ENCODE data around the gene MAN1A1.

Gene MAN1A1

DNA sequence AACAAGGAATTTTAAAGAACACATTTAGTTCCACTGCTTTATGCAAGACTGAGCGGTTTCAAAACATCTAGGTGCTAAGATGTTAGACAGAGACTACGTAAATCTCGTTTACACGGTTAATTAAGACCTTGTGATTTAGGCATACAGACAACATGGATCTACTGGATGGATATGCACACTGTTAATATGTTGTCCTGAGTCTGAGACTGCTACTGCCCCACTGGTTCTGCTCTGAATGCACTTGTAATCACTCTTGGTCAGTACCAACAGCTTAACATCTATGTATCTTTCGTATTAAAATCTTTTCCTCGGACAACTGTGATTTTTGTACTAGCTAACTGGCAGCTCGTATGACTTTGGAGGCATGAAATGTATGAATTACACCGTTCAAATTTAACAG lies 3.1 kb downstream of the MAN1A1 start:
- DNase-seq (ENCODE audit: low read depth): no peak

DNA sequence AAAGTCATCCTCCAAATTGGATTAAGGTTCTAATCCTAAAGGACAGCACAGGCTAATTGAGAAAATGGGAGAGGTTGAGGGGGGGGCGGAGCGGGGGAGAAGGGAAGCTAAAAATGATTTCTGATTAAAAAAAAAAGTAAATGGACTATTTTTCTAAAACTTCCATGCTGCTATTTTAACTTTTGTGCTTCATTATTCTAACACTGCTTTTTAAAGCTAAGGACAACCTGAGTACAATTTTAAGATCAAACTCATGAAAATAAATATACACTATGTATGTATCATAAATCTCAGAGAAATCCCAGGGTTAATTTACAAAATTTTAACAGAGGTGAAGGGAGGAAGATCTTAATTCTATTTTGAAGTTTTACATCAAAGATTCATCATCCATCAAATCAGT lies 4.4 kb downstream of the MAN1A1 start:
- DNase-seq (ENCODE audit: low read depth): no peak

DNA sequence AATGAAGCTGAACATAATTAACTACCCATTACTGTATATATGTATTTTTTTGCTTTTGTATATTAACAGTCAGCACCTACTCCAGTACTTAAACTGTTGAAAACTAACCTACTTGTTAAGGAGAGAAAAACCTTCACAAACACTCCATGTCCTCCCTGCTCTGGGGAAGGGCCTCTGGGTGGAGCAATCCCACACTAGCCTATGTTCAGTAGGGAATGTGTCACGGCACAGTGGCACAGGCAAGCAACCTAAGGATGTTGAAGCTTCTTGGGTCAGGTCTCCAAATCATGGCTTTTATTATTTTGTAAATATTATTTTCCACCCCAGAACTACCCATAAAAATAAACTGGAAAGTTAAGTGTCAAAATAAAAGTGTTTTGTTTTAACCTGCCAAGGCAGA lies 5.3 kb downstream of the MAN1A1 start:
- DNase-seq (ENCODE audit: low read depth): no peak

DNA sequence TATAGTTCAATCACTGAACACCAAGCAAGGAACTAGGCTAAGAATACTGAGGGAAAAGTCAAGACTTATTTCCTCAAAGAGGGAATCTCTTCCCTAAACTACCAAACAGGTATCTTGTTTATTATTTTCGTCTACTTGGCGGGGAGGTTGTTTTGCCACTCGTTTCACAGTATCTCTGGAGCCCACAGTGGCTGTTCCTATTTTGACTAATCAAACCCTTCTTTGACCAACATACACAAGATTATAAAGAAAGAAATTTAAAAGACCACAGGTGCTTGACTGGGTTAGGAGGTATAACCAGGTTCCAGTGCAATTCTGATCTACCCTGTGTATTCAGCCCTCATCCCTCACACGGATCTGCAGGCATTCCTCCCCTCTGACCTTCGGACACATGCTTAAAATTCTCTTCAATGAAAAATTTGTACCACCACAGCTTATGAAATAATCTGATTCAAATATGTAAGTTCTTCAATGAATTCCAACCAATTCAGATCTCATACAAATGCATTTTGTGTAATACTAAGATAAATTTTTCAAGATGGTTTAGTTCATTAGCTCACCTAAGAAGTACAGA lies 5.9 kb downstream of the MAN1A1 start:
- no peak for DNase-seq (ENCODE audit: low read depth)

DNA sequence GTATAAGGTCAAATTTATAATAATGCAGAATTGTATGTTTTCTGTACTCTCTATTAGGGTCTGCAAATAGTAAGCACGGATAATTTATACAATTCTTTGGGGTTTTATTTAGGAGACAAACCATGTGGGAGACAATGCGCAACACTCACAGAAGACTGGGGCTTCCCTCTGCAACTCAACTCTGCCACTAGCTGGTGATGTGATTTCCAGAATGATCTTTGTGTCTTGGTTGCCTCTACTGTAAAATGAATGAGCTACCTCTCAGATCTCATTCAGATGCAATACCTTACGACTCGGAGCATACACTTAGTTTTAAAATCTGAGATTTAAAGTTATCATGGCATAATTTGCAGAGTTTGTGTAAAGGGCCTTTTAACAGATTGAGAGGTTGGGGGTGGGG lies 6.4 kb downstream of the MAN1A1 start:
- no peak for DNase-seq (ENCODE audit: low read depth)

DNA sequence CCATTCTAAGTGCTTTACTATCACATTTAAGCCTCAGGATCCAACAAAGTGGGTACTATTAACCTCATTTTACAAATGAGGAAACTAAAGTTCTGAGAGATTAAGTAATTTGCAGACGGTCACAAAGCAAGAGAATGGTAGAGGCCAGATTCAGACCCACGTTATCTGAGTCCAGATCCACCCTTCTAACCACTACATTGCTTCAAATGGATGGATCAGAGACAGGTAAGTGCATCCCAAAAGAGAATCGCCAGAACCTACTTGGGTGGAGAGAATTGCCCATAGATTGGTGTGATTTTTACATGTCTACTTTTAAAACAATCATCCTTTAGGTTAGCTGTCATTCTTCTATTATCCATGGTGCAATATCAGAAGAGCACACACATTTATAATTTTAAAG lies 7.1 kb downstream of the MAN1A1 start:
- DNase-seq (ENCODE audit: low read depth): no peak

DNA sequence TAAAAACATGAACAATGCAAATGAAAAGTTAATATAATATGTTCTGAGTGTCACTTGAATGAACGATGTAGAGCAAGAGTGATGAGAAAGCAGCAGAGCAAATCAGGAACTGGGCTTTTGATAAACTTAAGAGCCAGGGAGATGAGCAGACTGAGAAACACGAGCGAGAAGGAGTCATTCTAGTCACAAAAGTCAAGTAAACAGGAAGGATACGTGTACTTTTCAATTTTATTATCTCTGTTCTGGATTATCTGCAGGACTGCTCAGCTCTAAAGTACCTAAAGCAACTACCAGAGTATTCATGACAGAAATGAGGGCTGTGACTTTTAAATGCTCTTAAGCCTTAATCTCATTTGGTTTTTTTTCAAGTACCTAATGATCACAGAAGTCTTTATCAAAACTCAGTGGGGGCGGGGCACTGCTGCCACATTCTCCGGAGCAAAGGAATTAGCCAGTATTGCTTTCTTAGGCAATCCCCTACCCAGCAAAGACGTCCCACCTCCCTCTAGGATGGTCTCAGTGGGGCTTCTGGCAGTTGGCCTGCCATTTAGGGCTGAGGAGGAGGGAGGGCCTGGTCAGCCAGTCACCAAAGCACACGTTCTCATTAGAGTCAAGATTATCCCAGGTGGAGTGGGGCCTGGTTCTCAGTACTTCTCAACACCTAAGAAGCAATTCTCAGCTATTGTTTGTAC lies 8.6 kb downstream of the MAN1A1 start:
- no peak for DNase-seq (ENCODE audit: low read depth)

DNA sequence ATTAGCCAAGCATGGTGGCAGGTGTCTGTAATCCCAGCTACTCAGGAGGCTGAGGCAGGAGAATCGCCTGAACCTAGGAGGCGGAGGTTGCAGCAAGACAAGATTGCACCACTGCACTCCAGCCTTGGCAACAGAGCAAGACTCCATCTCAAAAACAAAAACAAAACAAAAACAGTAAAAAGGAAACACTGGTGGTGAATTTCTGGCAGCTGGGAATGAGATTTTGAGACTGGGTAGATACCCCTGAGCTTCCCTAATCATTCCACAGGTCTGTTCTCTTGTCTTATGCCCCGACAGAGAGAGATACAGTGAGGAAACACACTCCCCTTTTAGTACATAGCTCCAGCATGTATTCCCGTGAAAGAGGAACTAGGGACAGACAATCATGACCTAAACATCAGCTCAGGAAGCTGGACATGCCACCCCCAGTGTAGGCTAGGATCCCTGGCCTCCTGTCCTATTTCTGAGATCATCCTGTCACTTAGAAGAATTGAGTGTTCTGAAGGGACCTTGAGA lies 9.6 kb downstream of the MAN1A1 start:
- DNase-seq (ENCODE audit: low read depth): no peak

DNA sequence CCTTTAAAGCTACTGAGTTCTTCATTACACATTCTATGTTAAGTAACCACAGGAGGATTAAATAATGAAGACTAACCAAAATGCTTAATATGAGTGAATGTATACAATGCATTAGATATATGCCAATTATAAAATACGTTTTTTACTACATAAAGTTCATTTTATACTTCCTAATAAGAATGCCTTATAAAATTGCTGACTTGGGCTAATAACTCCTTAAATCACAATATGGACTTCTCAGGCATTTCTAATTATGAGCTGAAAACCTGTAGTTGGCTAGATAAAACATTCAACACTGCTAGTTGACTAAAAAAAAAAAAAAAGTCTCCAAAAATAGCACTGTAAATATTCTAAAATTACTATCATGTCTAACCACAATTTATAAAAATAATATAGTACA lies 11.8 kb downstream of the MAN1A1 start:
- no peak for DNase-seq (ENCODE audit: low read depth)

DNA sequence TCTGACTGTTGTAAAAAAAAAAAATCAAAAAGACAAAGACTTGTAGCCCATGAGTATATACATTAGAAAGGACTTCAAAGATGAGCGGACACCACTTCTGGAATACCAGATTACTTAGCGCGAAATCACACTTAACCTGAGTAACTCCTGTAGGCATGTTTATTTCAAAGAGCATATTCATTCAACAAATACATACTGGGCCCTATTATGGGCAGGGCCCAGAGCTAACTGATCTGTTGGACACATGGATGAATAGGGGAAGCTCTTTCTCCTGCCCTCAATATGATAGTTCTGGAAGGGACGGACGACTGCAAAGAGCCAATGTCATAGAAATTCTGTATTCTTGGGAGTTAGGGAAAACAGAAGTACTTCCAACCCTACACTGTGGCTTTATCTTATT lies 12.3 kb downstream of the MAN1A1 start:
- DNase-seq (ENCODE audit: low read depth): no peak

DNA sequence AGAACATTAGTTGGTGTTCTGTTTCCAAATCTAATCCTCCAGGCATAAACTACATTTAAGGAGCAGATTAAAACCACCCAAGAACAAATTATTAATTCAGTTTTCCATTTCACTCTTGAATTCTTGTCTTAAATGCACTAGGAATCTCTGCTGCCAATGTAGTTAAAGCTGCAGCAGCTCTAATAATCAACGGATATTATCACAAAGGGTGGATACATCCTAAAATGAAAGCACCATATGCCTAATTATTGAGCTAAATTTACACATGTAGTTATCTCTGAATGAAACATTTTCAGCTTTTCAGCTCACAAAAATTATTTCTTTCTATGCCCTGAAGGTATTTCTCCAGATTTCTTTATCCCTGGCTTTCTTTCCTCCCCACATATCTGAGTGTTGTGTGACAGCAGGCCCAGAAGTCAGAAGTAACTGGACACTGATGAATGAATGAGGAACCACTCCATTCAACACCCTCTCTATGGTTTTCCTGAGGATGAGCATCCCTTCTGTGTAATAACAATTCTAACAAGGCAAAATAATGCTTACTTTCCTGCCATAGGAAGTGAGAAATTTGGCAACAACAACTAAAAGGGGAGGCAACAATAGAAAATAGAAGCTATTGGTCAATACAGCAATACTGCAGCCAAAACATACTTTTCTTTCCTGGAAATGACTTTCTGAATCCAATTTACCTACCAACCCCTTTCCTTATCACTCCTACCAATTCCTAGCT lies 14.9 kb downstream of the MAN1A1 start:
- DNase-seq (ENCODE audit: low read depth): no peak

DNA sequence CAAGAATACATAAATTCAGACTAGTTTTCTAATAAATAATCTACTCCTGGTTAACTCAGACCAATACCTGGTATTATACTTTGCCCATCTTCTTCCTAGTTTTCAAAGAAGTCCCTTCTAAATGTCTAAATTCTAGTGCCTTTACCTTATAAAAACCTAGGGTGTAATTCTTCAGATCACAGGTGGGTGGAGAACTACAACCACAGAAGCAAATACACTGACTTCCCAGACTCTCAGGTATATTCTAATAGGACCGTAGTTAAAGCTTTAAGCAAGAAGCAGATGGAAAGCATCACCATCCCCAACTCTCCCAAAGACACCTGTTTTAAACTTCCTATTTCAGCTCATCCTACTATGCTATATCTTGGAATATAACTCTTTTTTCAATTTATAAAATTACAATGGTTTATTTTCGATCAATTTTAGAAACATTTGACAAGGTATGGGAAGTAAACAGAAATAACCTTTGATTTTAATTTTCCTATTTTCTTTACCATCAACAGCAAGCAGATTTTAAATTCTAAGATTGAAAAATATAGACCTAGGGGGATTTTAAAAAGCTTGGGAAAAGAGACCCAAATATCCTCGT lies 15.8 kb downstream of the MAN1A1 start:
- DNase-seq (ENCODE audit: low read depth): no peak

DNA sequence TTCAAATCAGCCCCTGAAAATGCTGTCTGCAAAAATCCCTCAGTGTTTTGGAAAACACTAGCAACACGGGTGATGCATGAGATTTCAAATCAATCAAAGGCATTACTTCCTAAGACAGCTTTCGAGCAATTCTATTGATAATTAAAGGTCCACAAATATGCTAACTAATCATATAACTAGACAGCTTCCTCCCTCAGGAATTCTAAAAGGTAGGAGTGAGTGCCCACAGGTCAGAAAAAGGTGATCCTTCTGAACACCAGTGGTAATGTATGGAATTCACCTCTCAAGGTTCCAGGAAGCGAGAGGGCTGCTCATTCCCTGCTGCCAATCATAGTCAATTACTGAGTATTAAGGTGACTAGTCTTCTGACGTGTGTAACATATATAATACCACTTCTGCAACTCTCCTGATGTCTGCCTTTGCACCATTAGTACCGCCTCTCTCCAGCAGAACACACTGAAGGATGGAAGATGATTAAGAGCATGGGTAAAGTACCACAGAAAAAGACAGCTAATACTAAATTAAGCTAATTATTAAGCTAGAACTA lies 16.4 kb downstream of the MAN1A1 start:
- DNase-seq (ENCODE audit: low read depth): no peak

DNA sequence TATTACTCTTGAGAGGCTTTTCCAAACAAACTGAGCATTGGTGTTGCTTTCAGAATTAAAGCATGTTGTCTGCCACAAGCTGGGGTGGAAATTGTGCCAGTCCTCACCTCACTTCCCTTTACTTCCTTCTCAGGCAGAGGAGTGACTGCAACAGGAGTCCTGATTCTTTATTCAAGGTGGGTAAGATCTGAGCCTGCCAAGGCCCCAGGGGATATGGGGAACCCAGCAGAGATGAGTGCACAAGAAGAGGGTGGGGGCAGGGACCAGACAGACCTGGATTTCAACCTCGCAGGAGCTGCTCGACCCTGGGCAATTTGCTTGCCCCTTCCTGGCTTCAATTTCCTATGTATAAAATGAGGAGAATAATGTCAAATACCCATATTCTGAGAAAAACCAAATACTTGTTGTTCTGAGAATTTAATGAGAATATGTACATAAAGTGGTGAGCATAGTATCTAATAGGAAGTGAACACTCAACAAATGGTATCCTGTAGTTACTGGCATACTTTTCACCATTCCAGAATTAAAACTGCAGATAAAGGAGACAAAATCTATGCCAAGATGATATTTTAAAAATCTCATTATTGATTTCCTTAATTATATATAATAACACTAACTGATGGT lies 17.8 kb downstream of the MAN1A1 start:
- no peak for DNase-seq (ENCODE audit: low read depth)

DNA sequence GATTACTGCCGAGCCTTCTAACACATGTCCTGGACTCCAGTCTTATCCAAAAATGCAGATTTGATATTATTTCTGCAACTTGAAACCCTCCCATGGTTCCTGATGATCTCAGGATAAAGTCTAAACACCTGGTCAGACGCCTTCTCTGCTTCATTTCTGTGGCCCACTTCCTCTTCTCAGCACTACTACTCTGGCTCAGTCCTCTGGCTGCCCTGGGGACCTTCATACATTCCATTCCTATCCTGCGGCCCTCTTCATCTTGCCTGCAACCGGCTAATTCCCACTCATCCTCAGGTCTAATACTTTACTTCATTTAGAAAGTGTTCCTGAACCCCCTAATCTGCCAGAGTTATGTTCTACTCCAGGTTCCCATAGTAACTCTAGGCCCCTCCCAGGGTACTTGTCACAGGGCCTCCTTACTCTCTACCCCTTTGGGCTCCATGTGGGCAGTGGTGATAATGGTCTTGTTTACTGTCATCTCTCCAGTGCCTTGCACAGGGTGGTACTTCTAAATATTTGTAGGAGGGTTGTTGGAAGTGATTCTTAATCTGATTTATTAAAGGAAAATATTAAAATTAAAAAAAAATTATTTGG lies 18.9 kb downstream of the MAN1A1 start:
- DNase-seq (ENCODE audit: low read depth): no peak

DNA sequence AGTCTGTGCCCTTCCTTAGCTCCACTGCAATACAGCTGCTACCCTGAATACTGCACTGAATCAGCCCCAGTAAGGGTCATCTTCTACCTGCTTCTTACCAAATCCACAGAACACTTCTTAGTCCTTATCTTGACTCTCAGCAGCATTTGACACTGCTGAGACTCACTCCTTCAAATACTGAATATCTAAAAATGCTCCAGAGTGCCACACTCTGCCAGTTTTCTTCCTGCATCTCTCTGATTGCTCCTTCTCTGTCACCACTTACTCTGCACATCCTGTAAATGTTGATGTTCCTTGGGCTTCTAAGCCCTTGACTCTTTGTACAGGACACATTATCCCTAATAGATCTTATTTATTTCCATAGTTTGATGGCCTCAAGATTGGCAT lies 19.8 kb downstream of the MAN1A1 start:
- DNase-seq (ENCODE audit: low read depth): no peak

DNA sequence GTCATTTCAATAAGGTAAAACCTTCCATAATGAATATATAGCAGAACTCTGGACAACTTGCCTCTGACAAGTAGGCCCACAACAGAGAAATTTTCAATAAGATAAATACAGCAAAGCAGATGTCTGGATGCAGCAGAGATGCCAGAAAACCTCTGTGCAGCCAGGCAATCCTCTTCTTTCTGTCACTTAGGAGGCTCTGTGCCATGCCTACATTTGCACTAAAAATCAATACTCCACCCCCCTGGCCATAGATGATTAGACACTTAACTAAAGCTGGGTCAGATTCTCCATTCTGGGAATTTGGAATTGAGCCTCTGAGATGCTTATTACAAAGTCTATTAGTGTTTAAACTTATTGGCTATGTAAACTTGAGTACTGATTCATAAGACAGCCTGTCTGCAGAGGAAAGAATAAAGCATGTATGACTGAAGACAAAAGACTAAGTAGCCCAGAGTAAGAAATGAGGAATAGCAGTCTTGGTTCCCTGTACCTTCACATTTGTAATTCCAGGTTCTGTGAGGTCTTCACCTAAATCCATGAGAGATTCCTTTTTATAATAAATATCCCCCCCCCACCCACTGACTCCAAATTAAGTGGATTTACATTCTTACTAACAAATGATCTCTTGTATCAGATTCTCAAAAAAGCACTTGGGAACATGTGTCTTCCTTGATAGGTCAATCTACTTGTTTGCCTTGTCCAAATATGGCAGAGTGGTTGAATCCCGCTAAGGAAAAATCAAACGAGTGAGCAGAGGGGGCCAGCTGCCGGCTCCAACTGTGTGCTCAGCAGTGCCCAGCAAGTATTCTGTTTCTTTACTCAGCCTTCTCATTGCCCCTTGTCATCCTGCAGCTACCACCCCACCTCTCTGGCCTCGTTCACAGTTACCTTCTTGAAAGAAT lies 20.4 kb downstream of the MAN1A1 start:
- no peak for DNase-seq (ENCODE audit: low read depth)

DNA sequence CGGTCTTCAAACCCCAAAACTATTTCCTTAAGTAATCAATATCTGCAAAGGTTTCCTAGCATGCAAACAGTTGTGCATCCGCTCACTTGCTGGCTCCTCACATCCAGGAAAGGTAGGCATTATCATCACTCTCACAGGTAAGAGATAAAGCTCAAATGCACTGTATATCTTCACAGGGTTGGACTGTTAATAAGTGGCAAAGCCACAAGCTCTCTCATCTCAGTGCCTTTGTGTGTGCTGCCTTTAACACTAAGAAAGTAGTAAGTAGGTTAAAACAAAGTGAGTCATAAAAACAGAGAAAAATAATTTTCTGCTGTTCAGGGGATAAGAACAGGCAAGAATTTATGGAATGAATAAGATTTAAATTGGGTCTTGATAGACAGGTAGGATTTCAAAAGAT lies 21.3 kb downstream of the MAN1A1 start:
- no peak for DNase-seq (ENCODE audit: low read depth)

DNA sequence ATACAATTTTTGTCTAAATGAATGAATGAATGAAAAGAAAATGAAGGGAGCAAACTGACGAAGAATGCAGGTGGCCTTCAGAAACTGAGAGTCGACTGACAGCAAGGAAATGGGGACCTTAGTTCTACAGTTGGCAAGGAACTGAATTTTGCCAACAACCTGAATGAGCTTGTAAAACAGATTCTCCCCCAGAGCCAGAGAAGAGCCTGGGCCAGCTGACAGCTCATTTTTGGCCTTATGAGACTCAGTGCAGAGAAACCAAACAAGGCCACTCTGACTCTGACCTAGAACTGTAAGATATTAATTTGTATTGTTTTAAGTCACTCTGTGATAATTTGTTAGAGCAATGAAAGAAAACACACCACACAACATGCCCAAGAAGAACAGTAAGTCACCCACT lies 21.8 kb downstream of the MAN1A1 start:
- DNase-seq (ENCODE audit: low read depth): no peak

DNA sequence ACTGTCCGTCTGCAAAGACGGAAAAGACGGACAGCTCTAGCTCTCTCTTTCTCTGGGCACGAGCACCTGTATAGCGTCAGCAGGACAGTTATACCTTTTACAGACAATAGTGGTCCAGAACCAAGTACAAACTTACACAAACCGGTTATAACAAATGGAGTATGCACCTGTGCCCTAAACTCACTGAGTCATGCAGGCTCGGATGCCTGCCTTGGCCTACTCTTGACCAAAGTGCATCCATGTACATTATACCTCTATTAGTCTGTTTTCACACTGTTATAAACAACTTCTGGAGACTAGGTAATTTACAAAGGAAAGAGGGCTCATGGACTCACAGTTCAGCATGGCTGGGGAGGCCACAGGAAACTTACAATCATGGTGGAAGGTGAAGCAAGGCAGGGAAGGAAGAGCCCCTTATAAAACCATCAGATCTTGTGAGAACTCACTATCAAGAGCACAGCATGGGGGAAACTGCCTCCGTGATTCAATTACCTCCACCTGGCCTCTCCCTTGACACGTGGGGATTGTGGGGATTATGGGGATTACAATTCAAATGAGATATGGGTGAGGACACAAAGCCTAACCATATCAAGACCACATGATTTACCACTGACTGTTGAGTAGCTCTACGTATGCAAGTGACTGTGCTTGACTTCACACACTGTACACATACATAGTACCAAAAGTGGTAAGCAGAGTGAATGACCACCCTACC lies 23.1 kb downstream of the MAN1A1 start:
- no peak for DNase-seq (ENCODE audit: low read depth)

All from activated T-helper 1 cell treated with Interleukin-2 at 50 U/mL for 16 hours (primary cell).